ENCODE measurements around the gene GMDS. TPM values are rescaled to one million over a fixed set of nuclear protein-coding genes. Genes with fewer than 3 reads are reported as not detected.
A peak's percentile ranks its signal among the peaks of the same experiment; 100 is the strongest.

The GMDS gene
- total RNA-seq, 1 donor from 2014 or later, result 32.9 TPM

GRCh38 chr6:2178125-2178524 lies 67.3 kb downstream of the GMDS start:
- DNase-seq (ENCODE audit: low read depth), result no peak

GRCh38 chr6:2175825-2176224 lies 69.6 kb downstream of the GMDS start:
- no peak for DNase-seq (ENCODE audit: low read depth)

GRCh38 chr6:2173203-2173961 lies 72.0 kb downstream of the GMDS start:
- no peak for DNase-seq (ENCODE audit: low read depth)

- DNase-seq (ENCODE audit: low read depth), result no peak
Observed at GRCh38 chr6:2171728-2172127, 73.7 kb downstream of the GMDS start.

GRCh38 chr6:2168480-2168879 lies 76.9 kb downstream of the GMDS start:
- DNase-seq (ENCODE audit: low read depth), result no peak

GRCh38 chr6:2166717-2167116 lies 78.7 kb downstream of the GMDS start:
- peak; percentile 89 for DNase-seq (ENCODE audit: low read depth)

GRCh38 chr6:2165286-2165685 lies 80.1 kb downstream of the GMDS start:
- DNase-seq (ENCODE audit: low read depth), result no peak

- no peak for DNase-seq (ENCODE audit: low read depth)
Observed at GRCh38 chr6:2164481-2164880, 80.9 kb downstream of the GMDS start.

GRCh38 chr6:2162079-2162445 lies 83.3 kb downstream of the GMDS start:
- DNase-seq (ENCODE audit: low read depth), result peak; percentile 16

GRCh38 chr6:2158596-2159271 lies 86.7 kb downstream of the GMDS start:
- DNase-seq (ENCODE audit: low read depth), result peak; percentile 49

- DNase-seq (ENCODE audit: low read depth), result peak; percentile 86
Observed at GRCh38 chr6:2157441-2158127, 87.8 kb downstream of the GMDS start.

GRCh38 chr6:2155206-2155605 lies 90.2 kb downstream of the GMDS start:
- no peak for DNase-seq (ENCODE audit: low read depth)

- no peak for DNase-seq (ENCODE audit: low read depth)
Observed at GRCh38 chr6:2149361-2150006, 95.9 kb downstream of the GMDS start.

- DNase-seq (ENCODE audit: low read depth), result no peak
Observed at GRCh38 chr6:2148748-2149147, 96.7 kb downstream of the GMDS start.

- DNase-seq (ENCODE audit: low read depth), result peak; percentile 44
Observed at GRCh38 chr6:2147766-2148448, 97.5 kb downstream of the GMDS start.

GRCh38 chr6:2147261-2147660 lies 98.1 kb downstream of the GMDS start:
- DNase-seq (ENCODE audit: low read depth), result no peak

- DNase-seq (ENCODE audit: low read depth), result no peak
Observed at GRCh38 chr6:2144210-2144609, 101.2 kb downstream of the GMDS start.

- DNase-seq (ENCODE audit: low read depth), result no peak
Observed at GRCh38 chr6:2141644-2142290, 103.6 kb downstream of the GMDS start.

- DNase-seq (ENCODE audit: low read depth), result peak; percentile 9
Observed at GRCh38 chr6:2140438-2141128, 104.8 kb downstream of the GMDS start.

GRCh38 chr6:2135401-2135800 lies 110.0 kb downstream of the GMDS start:
- no peak for DNase-seq (ENCODE audit: low read depth)

- no peak for DNase-seq (ENCODE audit: low read depth)
Observed at GRCh38 chr6:2134554-2134953, 110.9 kb downstream of the GMDS start.

Measured in renal cortical epithelial cell (primary cell).